Stomach (tissue), 9 donors: Measurements from ENCODE around the gene KRT6B. TPM values are rescaled to one million over a fixed set of nuclear protein-coding genes. Genes with fewer than 3 reads are reported as not detected.
A peak's percentile ranks its signal among the peaks of the same experiment; 100 is the strongest.
"Not testable (repeated sequence)": the region's sequence is repeated elsewhere in the genome, so short reads cannot be mapped to it uniquely, and the experiment has no call there.

ENCODE experiments used
- DNase-seq, 2 donors: peaks; one replicate each; pipeline versions ENCODE4 v3.0.0 to v3.0.0-alpha.2; 2013 to 2019
- H3K27ac ChIP-seq, 5 donors: fragments of 200-600 bp in 4 of 5; sonication (generic) in 4 of 5; one replicate each; pipeline ENCODE4 v1.5.1; 2013 to 2019; ENCODE audit warnings: mild to moderate bottlenecking in 1 of 5, moderate library complexity in 1 of 5
- H3K27me3 ChIP-seq, 3 donors: fragments of 200-600 bp; sonication (generic); one replicate each; pipeline ENCODE4 v1.5.1; 2017 to 2019; ENCODE audit warnings: mixed run types in 1 of 3
- H3K36me3 ChIP-seq, 4 donors: fragments of 200-600 bp; sonication (generic); 1 replicate in 3 of 4; 2 replicates in 1 of 4; pipeline ENCODE4 v1.5.1; 2016 to 2019
- H3K4me1 ChIP-seq, 4 donors: fragments of 200-600 bp; sonication (generic); one replicate each; pipeline ENCODE4 v1.5.1; 2016 to 2019
- H3K4me3 ChIP-seq, 4 donors: fragments of 200-600 bp; sonication (generic) in 3 of 4; one replicate each; pipeline ENCODE4 v1.5.1; 2016 to 2019; ENCODE audit warnings: mild to moderate bottlenecking in 1 of 4
- H3K9me3 ChIP-seq, 4 donors: fragments of 200-600 bp; sonication (generic); one replicate each; pipeline ENCODE4 v1.5.1; 2016 to 2019
- EP300 ChIP-seq: sonication (generic); formaldehyde crosslinking; IDR thresholded peaks from one replicate; pipeline ENCODE4 v1.6.1; 2017; ENCODE audit warnings: antibody characterized with exemption
- POLR2A ChIP-seq, 4 donors: fragments of 450-650 bp; IDR thresholded peaks; one replicate each; pipeline ENCODE4 v1.6.1; 2016; ENCODE audit warnings: antibody characterized with exemption in 4 of 4, control low read depth in 2 of 4, mild to moderate bottlenecking in 1 of 4, moderate library complexity in 1 of 4
- POLR2AphosphoS5 ChIP-seq, 3 donors: sonication (generic); formaldehyde crosslinking; IDR thresholded peaks; one replicate each; pipeline ENCODE4 v1.6.1; 2016; ENCODE audit warnings: antibody characterized with exemption in 3 of 3
- WGBS, 5 donors: extraction: QIAGEN DNeasy Blood & Tissue Kit in 3 of 5; methylation state at CpG; one replicate each; pipeline versions ENCODE4 v1.1.5 to v1.1.7; 2013 to 2018; 5-methylcytosine and 5-hydroxymethylcytosine counted together
- intact Hi-C: fragments of 100-400 bp; cut with DNase I; formaldehyde crosslinking; loops from one replicate; pipeline ENCODE4 v1.15.1; 2023; ENCODE audit warnings: low total_unique reads
- polyA plus RNA-seq, 3 donors: library from polyadenylated mRNA; stranded (reverse); fragments of 200-250 nt; gene quantifications; one replicate each; pipeline ENCODE4 v1.2.3, GENCODE V29; 2013
- total RNA-seq, 5 donors: library from RNA; depleted of rRNA; stranded (reverse); fragments of >200 nt; gene quantifications; one replicate each; pipeline versions ENCODE4 v1.1.0 to v1.2.3, GENCODE V29; 2014 to 2016
- TF ChIP-seq, protein P1 (sequence below), 7 experiments: fragments of 450-650 bp in 4 of 7; fragments of 200-600 bp in 3 of 7; sonication (generic) in 3 of 7; IDR thresholded peaks; one replicate each; pipeline ENCODE4 v1.5.1; 2016 to 2019; ENCODE audit warnings: antibody characterized with exemption in 7 of 7, control low read depth in 2 of 7, mild to moderate bottlenecking in 1 of 7
- donor health status: healthy with polysubstance abuse.
- donor health status: Bipolar disorder and iron deficiency.
- donor health status: healthy.

The KRT6B gene
- total and polyA plus RNA-seq, 8 donors: 0.46 to 9.2 (median 0.55) TPM; not detected in 5

DNA sequence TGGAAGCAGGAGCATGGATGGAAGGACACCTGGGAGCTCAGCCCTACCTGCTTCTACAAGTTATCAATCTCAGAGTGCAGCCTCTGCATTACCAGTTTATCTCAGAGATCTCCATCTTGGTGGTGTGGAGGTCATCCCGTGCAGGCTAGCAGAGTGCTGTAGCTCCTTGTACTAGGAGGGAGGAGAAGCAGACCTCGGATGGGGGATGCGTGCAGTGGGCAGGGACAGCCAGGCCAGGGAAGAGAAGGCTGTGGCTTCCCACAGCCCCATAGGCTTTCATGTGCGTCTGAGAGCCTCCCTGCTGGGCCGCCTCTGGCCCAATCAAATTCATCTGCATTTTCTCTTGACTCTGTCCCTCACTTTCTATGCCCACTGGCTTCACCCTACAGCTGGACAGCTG lies 37.0 kb downstream of the KRT6B start:
- H3K27me3 ChIP-seq: no peaks in the 10 kb centered on the region
- H3K4me1 ChIP-seq: peaks cover 0 to 32% (median 8%) of the 10 kb centered on the region in 4 donors
- TF ChIP-seq, protein P1, sequence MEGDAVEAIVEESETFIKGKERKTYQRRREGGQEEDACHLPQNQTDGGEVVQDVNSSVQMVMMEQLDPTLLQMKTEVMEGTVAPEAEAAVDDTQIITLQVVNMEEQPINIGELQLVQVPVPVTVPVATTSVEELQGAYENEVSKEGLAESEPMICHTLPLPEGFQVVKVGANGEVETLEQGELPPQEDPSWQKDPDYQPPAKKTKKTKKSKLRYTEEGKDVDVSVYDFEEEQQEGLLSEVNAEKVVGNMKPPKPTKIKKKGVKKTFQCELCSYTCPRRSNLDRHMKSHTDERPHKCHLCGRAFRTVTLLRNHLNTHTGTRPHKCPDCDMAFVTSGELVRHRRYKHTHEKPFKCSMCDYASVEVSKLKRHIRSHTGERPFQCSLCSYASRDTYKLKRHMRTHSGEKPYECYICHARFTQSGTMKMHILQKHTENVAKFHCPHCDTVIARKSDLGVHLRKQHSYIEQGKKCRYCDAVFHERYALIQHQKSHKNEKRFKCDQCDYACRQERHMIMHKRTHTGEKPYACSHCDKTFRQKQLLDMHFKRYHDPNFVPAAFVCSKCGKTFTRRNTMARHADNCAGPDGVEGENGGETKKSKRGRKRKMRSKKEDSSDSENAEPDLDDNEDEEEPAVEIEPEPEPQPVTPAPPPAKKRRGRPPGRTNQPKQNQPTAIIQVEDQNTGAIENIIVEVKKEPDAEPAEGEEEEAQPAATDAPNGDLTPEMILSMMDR (IDR thresholded peaks at IDR 0.05): no peak
- no peak for TF ChIP-seq POLR2AphosphoS5 (IDR thresholded peaks at IDR 0.05)
- TF ChIP-seq EP300: no peak
- TF ChIP-seq POLR2A (IDR thresholded peaks at IDR 0.05): no peak
- no peak for DNase-seq
- H3K9me3 ChIP-seq: no peaks in the 10 kb centered on the region
- intact Hi-C loops: no loop called here
- WGBS, 5 donors: 74 to 86% (median 82%) methylated on average over 5 of the region's 5 CpGs
- peak overlapping the region in 1 of 5 donors; percentile 70 for H3K27ac ChIP-seq
- H3K36me3 ChIP-seq: no peaks in the 10 kb centered on the region
- H3K4me3 ChIP-seq: no peak overlapping the region

DNA sequence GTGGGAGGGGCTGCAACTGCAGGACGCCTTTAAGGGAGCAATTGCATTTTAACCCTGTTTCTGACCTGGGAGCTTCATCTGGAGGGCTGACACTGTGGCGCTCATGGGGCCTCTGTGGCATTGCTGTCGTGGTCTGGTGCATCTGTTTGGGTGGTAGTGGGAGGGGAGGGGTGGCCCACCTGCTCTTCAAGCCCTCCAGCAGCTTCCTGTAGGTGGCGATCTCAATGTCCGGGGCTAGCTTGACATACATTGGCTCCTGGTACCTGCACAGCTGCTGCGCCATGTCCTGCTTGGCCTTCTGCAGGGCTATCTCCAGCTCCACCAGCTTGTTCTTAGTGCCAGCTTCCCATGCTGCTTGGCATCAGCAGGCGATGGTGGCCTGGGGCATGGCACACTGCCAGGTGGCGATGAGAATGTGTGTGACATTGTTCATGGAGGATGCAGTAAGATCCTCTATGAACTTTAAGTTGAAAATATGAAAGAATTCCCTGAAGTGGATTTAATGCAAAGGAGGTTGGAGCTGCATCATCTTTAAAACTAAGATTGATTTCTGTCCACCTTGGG lies 38.1 kb downstream of the KRT6B start:
- 60 to 80% (median 67%) methylated on average over 4 to 8 of the region's 8 CpGs for WGBS, 5 donors
- H3K4me3 ChIP-seq: no peak overlapping the region
- intact Hi-C loops: no loop called here
- no peak for DNase-seq
- H3K9me3 ChIP-seq: no peaks in the 10 kb centered on the region
- peaks cover 0 to 32% (median 8%) of the 10 kb centered on the region in 4 donors for H3K4me1 ChIP-seq
- TF ChIP-seq EP300: no peak
- TF ChIP-seq, protein P1 (IDR thresholded peaks at IDR 0.05): no peak
- TF ChIP-seq POLR2AphosphoS5 (IDR thresholded peaks at IDR 0.05): no peak
- TF ChIP-seq POLR2A (IDR thresholded peaks at IDR 0.05): no peak
- no peak overlapping the region for H3K27ac ChIP-seq
- no peaks in the 10 kb centered on the region for H3K27me3 ChIP-seq
- no peaks in the 10 kb centered on the region for H3K36me3 ChIP-seq

DNA sequence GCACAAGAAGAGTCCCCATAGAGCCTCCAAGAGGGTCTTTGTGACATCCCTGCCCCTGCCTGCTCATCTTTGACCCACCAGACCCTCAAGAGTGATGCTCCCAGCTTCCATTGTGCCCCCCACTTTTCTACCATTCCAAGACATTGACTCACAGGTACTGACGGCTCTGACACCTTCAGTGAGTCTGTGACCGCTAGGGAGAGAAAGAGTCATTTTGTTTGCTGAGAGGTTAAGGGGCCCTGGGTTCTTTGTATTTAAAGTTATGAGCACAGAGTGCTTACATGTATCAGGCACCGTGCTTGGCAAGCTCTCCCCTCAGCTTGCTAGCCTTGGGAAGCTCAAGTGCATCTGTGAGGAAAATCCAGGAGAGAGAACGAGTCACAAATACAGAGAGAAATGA lies 38.7 kb downstream of the KRT6B start:
- 38 to 60% (median 46%) methylated on average over 4 of the region's 4 CpGs for WGBS, 5 donors
- Histone ChIP-seq H3K4me3 (no peak overlapping the region), H3K27me3 (no peaks in the 10 kb centered on the region), H3K9me3 (no peaks in the 10 kb centered on the region), H3K27ac (no peak overlapping the region), H3K4me1 (peaks cover 0 to 32% (median 8%) of the 10 kb centered on the region in 4 donors), H3K36me3 (no peaks in the 10 kb centered on the region)
- no peak for DNase-seq
- intact Hi-C loops: no loop called here
- TF ChIP-seq POLR2A (IDR thresholded peaks at IDR 0.05) (no peak), EP300 (no peak), POLR2AphosphoS5 (IDR thresholded peaks at IDR 0.05) (no peak)
- TF ChIP-seq, protein P1 (IDR thresholded peaks at IDR 0.05): no peak

DNA sequence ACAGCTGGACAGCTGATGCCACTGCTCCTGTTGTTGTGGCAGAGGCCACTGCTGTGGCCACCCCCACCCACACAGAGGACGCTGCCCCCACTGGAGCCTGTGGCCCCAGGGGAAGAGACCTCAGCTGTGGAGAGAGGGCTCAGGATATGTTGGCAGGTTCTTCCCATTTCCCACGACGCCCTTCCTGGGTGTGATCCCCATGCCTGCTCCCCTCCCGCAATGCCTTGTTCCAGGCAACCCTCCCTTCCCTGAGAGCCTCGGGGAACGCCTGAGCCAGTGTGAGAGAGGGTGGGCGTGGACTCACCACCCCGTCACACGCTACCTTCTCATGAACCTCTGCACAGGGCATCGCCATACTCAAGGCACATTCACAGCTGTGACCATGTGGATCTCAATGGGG lies 40.1 kb downstream of the KRT6B start:
- H3K4me3 ChIP-seq: no peak overlapping the region
- H3K9me3 ChIP-seq: no peaks in the 10 kb centered on the region
- DNase-seq: no peak
- WGBS, 5 donors: 86 to 94% (median 88%) methylated on average over 9 to 10 of the region's 10 CpGs
- intact Hi-C loops: no loop called here
- H3K27ac ChIP-seq: no peak overlapping the region
- H3K27me3 ChIP-seq: no peaks in the 10 kb centered on the region
- H3K4me1 ChIP-seq: peaks cover 0 to 32% (median 8%) of the 10 kb centered on the region in 4 donors
- H3K36me3 ChIP-seq: no peaks in the 10 kb centered on the region
- TF ChIP-seq POLR2AphosphoS5 (IDR thresholded peaks at IDR 0.05) (no peak), EP300 (no peak), POLR2A (IDR thresholded peaks at IDR 0.05) (no peak)
- TF ChIP-seq, protein P1 (IDR thresholded peaks at IDR 0.05): no peak

DNA sequence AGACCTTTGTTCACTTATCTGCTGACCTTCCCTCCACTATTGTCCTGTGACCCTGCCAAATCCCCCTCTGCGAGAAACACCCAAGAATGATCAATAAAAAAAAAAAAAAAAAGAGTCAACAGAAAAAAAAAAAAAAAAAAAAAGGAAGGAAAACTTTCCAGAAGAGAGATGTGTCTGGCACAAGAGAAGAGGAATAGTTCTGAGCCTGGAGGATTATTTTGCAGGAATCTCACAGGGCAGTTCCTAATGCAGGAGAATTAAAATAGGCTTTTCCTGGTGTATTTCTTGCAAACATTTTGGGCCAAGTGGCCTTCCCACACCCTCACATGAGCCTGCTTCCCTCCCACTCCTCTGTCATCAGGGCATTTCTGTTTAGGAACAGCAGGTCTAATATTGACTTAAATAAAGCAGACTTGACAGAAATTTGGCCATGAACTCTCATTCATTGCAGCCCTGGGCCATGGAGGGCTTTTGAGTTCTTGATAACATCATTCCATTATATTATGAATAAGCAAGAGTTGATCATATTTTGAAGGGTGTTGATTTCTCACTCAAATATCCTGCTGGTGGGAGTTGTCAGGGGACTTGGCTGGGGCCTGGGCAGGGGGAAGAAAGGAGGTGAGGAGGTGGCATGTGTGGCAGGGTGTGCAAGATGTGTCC lies 41.2 kb downstream of the KRT6B start:
- H3K4me3 ChIP-seq, H3K27me3 ChIP-seq, H3K36me3 ChIP-seq, H3K27ac ChIP-seq, H3K9me3 ChIP-seq, intact Hi-C loops, DNase-seq: not testable (repeated sequence)
- 0% methylated on average over 1 of the region's 1 CpG; no CpG with 5 or more reads in 4 of the 5 donors for WGBS, 5 donors
- peaks cover 0 to 25% (median 6%) of the 10 kb centered on the region in 4 donors for H3K4me1 ChIP-seq
